Inferior parietal cortex (tissue), 1 donor: ENCODE measurements around the gene ZKSCAN1.

Source experiments
- DNase-seq: peaks from one replicate; pipeline ENCODE4 v3.0.0-alpha.2; 2016; ENCODE audit errors: extremely low spot score

Gene ZKSCAN1

DNA sequence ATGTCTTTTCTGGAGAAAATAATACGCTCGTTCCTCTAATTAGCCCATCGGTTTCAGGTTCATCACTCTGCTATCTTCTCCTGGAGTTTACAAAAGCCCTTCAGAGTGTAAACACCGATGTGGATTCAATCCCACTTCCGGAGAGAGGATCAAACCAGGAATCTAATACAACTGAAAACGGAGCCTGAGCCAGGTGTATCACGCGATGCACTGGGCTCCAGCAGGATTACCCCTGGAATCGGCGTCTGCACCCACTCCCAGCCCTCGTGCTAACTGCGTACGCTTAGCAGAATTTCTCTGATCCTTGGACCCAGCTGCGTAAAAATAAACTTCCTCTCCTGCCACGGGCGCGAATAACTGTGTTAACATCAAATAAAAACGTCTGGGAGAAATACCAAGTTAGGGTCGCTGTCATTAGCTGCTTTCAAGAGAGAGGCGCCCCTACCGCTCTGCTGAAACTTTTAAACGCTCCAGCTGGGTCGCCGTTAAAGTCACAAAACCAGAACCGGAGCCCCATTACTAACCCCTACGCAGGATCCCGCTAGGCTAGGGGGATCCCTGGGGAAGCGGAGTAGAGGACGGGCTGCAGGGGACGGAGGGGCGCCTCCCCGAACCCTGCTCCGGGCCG, 65.6 kb downstream of the ZKSCAN1 start:
- DNase-seq: no peak

DNA sequence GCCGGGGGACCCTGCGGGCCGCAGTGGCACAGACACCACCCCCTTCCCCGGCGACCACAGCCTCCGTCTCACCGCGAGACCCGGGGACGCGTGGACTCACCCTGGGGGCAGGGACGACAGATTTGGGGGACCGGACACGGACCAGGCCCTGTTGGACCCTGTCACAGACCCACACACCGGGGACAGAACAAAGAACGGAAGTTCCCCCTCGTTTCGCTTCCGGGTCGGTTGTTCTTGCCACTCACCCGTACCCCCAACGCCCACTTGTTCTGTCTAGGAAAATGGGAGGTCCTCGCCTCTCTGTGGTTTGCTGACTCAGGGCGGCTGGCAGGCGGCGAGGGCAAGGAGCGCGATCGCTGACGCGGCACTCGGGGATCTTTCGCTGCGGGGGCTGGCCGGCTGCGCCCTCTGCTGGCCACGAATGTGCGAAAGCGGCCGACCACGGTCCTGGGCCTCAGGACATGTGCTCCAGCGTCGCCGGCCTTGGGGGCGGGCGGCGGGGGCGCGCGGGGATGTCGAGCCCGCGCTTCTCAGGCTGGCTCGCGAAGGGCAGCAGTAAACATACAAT, 66.2 kb downstream of the ZKSCAN1 start, which contains the start of gene ZNF3:
Gene ZNF3 (minus strand): TSS at position 189 of the 568 bp plus-strand sequence. CDS start 4,366 bp downstream, outside the sequence.
- peak; percentile 99 for DNase-seq

DNA sequence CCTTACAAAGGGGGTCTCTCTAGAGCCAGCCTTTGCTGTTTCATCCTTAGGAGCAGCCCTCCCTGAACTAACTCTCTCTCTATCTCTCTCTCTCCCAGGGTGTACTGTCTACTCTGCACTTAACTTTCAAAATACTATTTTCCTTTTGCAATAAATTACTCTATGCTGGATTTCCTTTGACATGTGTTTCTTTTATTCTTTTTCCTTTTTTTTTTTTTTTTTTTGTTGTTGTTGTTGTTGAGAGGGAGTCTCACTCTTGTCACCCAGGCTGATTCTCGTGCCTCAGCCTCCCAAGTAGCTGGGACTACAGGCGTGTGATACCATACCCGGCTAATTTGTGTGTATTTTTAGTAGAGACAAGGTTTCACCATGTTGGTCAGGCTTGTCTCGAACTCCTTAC, 67.6 kb downstream of the ZKSCAN1 start:
- no peak for DNase-seq

- no peak for DNase-seq
Measured at GRCh38 chr7:100085515-100085914, 70.1 kb downstream of the ZKSCAN1 start.

GRCh38 chr7:100087055-100087750, 71.8 kb downstream of the ZKSCAN1 start:
- DNase-seq: no peak

DNA sequence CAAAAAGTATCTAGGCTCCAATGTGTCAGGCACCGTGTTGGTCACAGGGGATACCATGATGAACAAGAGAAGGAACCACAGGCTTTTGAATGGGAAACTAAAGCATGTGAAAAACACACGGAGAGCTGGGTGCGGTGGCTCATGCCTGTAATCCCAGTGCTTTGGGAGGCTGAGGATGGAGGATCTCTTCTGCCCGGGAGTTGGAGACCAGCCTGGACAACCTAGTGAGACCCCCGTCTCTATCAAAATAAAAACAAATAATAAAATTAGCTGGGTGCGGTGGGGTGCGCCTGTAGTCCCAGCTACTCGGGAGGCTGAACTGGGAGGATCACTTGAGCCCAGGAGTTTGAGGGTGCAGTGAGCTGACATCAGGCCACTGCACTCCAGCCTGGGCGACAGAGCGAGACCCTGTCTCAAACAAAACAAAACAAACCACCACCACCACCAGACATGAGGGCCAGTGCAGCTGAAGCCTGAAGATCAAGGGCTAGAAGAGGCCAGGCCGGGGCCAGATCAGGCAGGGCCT, 72.8 kb downstream of the ZKSCAN1 start:
- DNase-seq: no peak

DNA sequence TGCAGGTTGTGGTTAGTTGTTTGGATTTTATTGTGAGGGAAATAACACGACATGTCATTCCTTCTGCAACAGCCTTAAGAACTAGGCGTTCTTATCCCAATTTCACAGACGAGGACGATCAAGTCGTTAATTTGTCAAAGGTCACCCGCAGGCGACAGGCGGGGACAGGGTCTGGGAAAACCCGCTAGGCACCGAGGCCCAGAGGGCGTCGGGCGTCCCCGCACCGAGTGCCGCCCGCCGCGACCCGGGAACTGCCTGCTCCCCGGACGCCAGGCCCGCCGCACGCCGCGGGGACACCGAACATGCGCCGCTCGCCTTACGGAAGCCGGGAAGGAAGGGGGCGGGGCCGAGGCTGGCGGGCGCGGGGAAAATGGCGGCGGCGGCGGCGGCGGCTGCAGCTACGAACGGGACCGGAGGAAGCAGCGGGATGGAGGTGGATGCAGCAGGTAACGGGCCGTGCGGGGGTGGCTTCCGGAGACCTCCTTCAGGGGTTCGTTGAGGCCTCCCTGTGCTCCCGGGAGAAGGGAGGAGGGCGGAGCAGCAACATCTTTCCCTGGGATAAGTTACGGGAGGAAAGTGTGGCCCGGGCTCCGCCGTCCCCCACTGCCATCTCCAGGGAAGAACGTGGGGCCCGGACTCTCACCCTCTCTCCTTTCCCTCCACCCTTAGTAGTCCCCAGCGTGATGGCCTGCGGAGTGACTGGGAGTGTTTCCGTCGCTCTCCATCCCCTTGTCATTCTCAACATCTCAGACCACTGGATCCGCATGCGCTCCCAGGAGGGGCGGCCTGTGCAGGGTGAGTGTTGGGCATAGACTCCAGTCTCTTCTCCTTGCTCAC, 73.4 kb downstream of the ZKSCAN1 start, which contains the start of gene COPS6:
Gene COPS6 (plus strand): TSS at position 349 of the 837 bp plus-strand sequence. CDS start 22 bp downstream, at position 371.
- peak; percentile 81 for DNase-seq

GRCh38 chr7:100089458-100090196, 74.2 kb downstream of the ZKSCAN1 start:
- DNase-seq: no peak

DNA sequence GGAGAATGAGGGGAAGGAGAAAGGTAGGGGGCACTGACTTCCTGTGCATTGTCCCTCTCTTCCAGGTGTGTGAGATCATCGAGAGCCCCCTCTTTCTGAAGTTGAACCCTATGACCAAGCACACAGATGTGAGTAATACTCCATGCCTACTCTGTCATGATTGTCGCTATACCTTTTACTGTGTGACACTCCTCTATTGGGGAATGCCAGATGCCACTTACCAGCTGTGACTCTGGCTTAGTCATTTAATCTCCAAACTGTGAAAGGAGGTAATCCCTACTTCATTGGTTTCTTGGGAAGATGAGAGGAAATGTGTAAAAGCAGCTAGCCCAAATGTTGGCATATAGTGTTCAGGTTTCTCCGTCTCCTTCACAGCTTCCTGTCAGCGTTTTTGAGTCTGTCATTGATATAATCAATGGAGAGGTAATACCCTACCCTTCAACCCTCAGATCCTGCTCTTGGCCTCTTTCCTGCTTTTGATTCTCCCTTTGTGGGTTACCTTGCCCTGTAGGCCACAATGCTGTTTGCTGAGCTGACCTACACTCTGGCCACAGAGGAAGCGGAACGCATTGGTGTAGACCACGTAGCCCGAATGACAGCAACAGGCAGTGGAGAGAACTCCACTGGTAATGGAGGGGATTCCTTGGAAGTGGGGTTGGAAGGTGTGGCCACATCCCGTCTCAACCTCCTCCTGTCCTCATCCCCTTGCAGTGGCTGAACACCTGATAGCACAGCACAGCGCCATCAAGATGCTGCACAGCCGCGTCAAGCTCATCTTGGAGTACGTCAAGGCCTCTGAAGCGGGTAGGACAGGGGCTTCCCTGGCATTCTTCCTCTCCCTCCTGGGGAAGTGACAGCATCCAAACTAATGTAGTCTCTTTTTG, 75.4 kb downstream of the ZKSCAN1 start:
- DNase-seq: no peak
